ENCODE data around the gene TPM4.

TPM4 gene

GRCh38 chr19:16133818-16134217 lies 57.5 kb downstream of the TPM4 start:
- no peak for DNase-seq (ENCODE audit: low read depth)
- no peak for TF ChIP-seq CTCF (IDR thresholded peaks at IDR 0.05; ENCODE audit: low read depth, low read length, missing control alignments)
- in situ Hi-C loops (cut with HindIII; ENCODE audit: low sequenced_read_pairs), result no loop called here
- H3K4me3 ChIP-seq (ENCODE audit: low read depth, low read length), result no peak overlapping the region

GRCh38 chr19:16134510-16134909 lies 58.2 kb downstream of the TPM4 start:
- no peak overlapping the region for H3K4me3 ChIP-seq (ENCODE audit: low read depth, low read length)
- in situ Hi-C loops (cut with HindIII; ENCODE audit: low sequenced_read_pairs), result no loop called here
- no peak for DNase-seq (ENCODE audit: low read depth)
- TF ChIP-seq CTCF (IDR thresholded peaks at IDR 0.05; ENCODE audit: low read depth, low read length, missing control alignments), result no peak

GRCh38 chr19:16135430-16136127 lies 59.3 kb downstream of the TPM4 start:
- DNase-seq (ENCODE audit: low read depth), result no peak
- no peak for TF ChIP-seq CTCF (IDR thresholded peaks at IDR 0.05; ENCODE audit: low read depth, low read length, missing control alignments)
- in situ Hi-C loops (cut with HindIII; ENCODE audit: low sequenced_read_pairs), result no loop called here
- H3K4me3 ChIP-seq (ENCODE audit: low read depth, low read length), result no peak overlapping the region

- in situ Hi-C loops (cut with HindIII; ENCODE audit: low sequenced_read_pairs), result no loop called here
- TF ChIP-seq CTCF (IDR thresholded peaks at IDR 0.05; ENCODE audit: low read depth, low read length, missing control alignments), result no peak
- no peak for DNase-seq (ENCODE audit: low read depth)
- H3K4me3 ChIP-seq (ENCODE audit: low read depth, low read length), result no peak overlapping the region
These were observed 60.1 kb downstream of the TPM4 start for GRCh38 chr19:16136185-16136999.

- no peak overlapping the region for H3K4me3 ChIP-seq (ENCODE audit: low read depth, low read length)
- DNase-seq (ENCODE audit: low read depth), result no peak
These were observed 63.5 kb downstream of the TPM4 start for GRCh38 chr19:16139752-16140151.

GRCh38 chr19:16141043-16141442 lies 64.7 kb downstream of the TPM4 start:
- no peak overlapping the region for H3K4me3 ChIP-seq (ENCODE audit: low read depth, low read length)
- no peak for TF ChIP-seq CTCF (IDR thresholded peaks at IDR 0.05; ENCODE audit: low read depth, low read length, missing control alignments)
- in situ Hi-C loops (cut with HindIII; ENCODE audit: low sequenced_read_pairs), result no loop called here
- no peak for DNase-seq (ENCODE audit: low read depth)

More at GRCh38 chr19:16139752-16140151, 63.5 kb downstream of the TPM4 start:
- TF ChIP-seq CTCF (IDR thresholded peaks at IDR 0.05; ENCODE audit: low read depth, low read length, missing control alignments), result no peak
- in situ Hi-C loops (cut with HindIII; ENCODE audit: low sequenced_read_pairs), result no loop called here
